ENCODE results near the gene GNAT2.

DNA sequence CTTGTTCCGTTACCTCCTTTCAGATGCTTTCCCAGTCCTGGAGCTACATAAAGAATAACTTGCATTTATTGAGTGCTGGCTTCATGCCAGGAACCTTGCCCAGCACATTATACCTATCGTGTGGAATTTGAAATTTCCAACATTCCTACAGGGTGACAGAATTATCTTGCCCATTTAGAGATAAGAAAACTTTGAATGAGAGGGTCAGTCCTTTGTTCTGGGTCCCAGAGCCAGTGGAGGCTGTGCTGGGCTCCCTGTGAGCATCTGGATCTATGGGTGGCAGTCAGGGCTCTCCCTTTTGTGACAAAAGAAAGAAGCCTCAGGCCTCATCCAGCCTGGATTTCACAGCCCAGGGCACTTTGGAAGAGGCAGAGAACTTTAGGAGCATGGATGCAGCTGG, 39.7 kb upstream of the GNAT2 start:
- TF ChIP-seq, protein P1, sequence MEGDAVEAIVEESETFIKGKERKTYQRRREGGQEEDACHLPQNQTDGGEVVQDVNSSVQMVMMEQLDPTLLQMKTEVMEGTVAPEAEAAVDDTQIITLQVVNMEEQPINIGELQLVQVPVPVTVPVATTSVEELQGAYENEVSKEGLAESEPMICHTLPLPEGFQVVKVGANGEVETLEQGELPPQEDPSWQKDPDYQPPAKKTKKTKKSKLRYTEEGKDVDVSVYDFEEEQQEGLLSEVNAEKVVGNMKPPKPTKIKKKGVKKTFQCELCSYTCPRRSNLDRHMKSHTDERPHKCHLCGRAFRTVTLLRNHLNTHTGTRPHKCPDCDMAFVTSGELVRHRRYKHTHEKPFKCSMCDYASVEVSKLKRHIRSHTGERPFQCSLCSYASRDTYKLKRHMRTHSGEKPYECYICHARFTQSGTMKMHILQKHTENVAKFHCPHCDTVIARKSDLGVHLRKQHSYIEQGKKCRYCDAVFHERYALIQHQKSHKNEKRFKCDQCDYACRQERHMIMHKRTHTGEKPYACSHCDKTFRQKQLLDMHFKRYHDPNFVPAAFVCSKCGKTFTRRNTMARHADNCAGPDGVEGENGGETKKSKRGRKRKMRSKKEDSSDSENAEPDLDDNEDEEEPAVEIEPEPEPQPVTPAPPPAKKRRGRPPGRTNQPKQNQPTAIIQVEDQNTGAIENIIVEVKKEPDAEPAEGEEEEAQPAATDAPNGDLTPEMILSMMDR (IDR thresholded peaks at IDR 0.05; ENCODE audit: low read depth, low read length, poor library complexity, severe bottlenecking): no peak
- TF ChIP-seq EZH2phosphoT487 (IDR thresholded peaks at IDR 0.05; ENCODE audit: borderline replicate concordance, low read length): no peak
